ENCODE results near the gene CELF3.
A peak's percentile ranks its signal among the peaks of the same experiment; 100 is the strongest.

CELF3 gene

GRCh38 chr1:151723726-151724370, 7.2 kb upstream of the CELF3 start:
- Histone ChIP-seq H3K4me3 (ENCODE audit: low read depth, low read length) (no peak overlapping the region), H3K36me3 (ENCODE audit: control insufficient read depth in 2 of 2, insufficient read depth in 1 of 2, low read length in 2 of 2) (no peaks in the 10 kb centered on the region), H3K9me3 (ENCODE audit: control insufficient read depth, insufficient read depth, low read depth, low read length) (no peaks in the 10 kb centered on the region), H3K4me1 (ENCODE audit: control insufficient read depth, insufficient read depth, low read length) (no peaks in the 10 kb centered on the region), H3K27ac (ENCODE audit: extremely low read depth, low read depth, low read length) (no peak overlapping the region)
- no peak for TF ChIP-seq ZSCAN5A (tag by site-specific recombination; IDR thresholded peaks at IDR 0.05)
- peak; percentile 80; the same call in 1 of the 2 replicates for TF ChIP-seq ZBTB48 (tag by site-specific recombination; IDR thresholded peaks at IDR 0.05)
- ChIA-PET POLR2A (interaction anchor here (0.7 kb wide), 1 partner anchor 922 kb away, joined by 3 read pairs; no protein-coding TSS in a partner anchor), CTCF (interaction anchor here (1.1 to 3.0 kb wide), 2 partner anchors 11 kb away, joined by 3 to 12 read pairs; no protein-coding TSS in a partner anchor)

- no peak overlapping the region for H3K27ac ChIP-seq (ENCODE audit: extremely low read depth, low read depth, low read length)
- H3K36me3 ChIP-seq (ENCODE audit: control insufficient read depth in 2 of 2, insufficient read depth in 1 of 2, low read length in 2 of 2): no peaks in the 10 kb centered on the region
- CTCF ChIA-PET: interaction anchor here (0.5 to 1.6 kb wide), 4 partner anchors 13 to 128 kb away, joined by 3 to 11 read pairs (median 4); no protein-coding TSS in a partner anchor
- H3K4me3 ChIP-seq (ENCODE audit: low read depth, low read length): peak overlapping the region; percentile 26
- H3K9me3 ChIP-seq (ENCODE audit: control insufficient read depth, insufficient read depth, low read depth, low read length): no peaks in the 10 kb centered on the region
- POLR2A ChIA-PET: interaction anchor here (0.6 kb wide), 1 partner anchor 593 kb away, joined by 7 read pairs; no protein-coding TSS in a partner anchor
- TF ChIP-seq WT1 (tag by site-specific recombination; IDR thresholded peaks at IDR 0.05) (no peak), ZNF211 (tag by site-specific recombination; IDR thresholded peaks at IDR 0.05; ENCODE audit: low read depth) (no peak), ZBTB48 (tag by site-specific recombination; IDR thresholded peaks at IDR 0.05) (no peak), ZNF19 (tag by site-specific recombination; IDR thresholded peaks at IDR 0.05; ENCODE audit: low read depth) (no peak), TRIM28 (IDR thresholded peaks at IDR 0.05; ENCODE audit: borderline replicate concordance, low read length) (no peak), KLF9 (tag by site-specific recombination; IDR thresholded peaks at IDR 0.05; ENCODE audit: low read depth) (no peak), GLIS1 (tag by site-specific recombination; IDR thresholded peaks at IDR 0.05) (no peak), ZNF155 (tag by site-specific recombination; IDR thresholded peaks at IDR 0.05) (no peak), ZNF555 (tag by site-specific recombination; conservative IDR thresholded peaks at IDR 0.05) (no peak), ZSCAN16 (tag by site-specific recombination; IDR thresholded peaks at IDR 0.05) (no peak), ZNF362 (tag by site-specific recombination; IDR thresholded peaks at IDR 0.05) (no peak), ZNF670 (tag by site-specific recombination; IDR thresholded peaks at IDR 0.05; ENCODE audit: low read depth) (no peak), ZNF626 (tag by site-specific recombination; IDR thresholded peaks at IDR 0.05) (no peak), ZNF792 (tag by site-specific recombination; IDR thresholded peaks at IDR 0.05) (no peak), ZNF140 (tag by site-specific recombination; IDR thresholded peaks at IDR 0.05) (no peak), FEZF1 (tag by site-specific recombination; IDR thresholded peaks at IDR 0.05) (no peak), KLF1 (tag by site-specific recombination; IDR thresholded peaks at IDR 0.05) (no peak), OVOL3 (tag by site-specific recombination; IDR thresholded peaks at IDR 0.05) (no peak)
- no peaks in the 10 kb centered on the region for H3K4me1 ChIP-seq (ENCODE audit: control insufficient read depth, insufficient read depth, low read length)
These were observed 5.3 kb upstream of the CELF3 start for GRCh38 chr1:151721788-151722510.
